ENCODE measurements around the gene CCDC136.

DNA sequence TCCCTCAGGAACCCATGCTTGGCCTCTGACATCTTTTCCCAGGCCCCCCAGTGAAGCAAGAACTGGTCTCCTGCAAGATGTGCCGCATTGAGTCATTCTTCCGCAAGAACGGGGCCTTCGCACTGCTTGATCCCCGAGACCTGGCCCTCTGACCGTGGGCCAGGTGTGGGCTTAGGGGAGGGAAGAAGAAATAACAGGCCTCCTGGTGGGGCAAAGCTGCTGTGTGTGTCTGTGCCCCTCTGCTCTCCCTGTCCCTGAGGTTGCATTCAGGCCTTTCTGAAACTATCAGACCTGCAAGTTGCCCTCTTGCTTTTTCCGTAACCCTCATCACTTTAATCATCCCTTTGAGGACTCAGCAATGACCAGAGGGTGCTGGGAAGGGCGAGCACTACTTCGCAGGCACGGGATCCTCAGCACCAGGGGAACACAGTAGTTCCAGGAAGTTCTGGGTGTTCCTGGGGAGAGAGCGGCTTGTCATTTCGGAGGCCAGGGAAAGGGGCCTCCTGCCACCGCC is 76.9 kb downstream of the CCDC136 start:
- TF ChIP-seq POLR2AphosphoS5 (IDR thresholded peaks at IDR 0.05; ENCODE audit: borderline replicate concordance, low read depth, low read length) (no peak), EZH2 (IDR thresholded peaks at IDR 0.05) (no peak), FOXP2 (optimal IDR thresholded peaks at IDR 0.05; ENCODE audit: control extremely low read depth, extremely low read length, insufficient read depth) (no peak)

All from SK-N-MC (cell line).